ENCODE results near the gene NF1.

NF1 gene

DNA sequence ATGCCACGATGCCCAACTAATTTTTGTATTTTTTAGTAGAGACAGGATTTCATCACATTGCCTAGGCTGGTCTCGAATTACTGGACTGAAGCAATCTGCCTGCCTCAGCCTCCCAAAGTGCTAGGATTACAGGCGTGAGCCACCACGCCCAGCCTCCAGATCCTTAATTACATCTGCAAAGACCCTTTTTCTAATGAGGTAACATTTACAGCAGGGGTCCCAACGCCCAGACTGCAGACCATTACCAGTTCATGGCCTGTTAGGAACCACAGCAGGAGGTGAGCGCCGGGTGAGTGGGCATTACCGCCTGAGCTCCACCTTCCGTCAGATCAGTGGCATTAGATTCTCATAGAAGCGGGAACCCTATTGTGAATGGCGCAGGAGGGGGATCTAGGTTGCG is 292.7 kb downstream of the NF1 start:
- TF ChIP-seq, protein P1, sequence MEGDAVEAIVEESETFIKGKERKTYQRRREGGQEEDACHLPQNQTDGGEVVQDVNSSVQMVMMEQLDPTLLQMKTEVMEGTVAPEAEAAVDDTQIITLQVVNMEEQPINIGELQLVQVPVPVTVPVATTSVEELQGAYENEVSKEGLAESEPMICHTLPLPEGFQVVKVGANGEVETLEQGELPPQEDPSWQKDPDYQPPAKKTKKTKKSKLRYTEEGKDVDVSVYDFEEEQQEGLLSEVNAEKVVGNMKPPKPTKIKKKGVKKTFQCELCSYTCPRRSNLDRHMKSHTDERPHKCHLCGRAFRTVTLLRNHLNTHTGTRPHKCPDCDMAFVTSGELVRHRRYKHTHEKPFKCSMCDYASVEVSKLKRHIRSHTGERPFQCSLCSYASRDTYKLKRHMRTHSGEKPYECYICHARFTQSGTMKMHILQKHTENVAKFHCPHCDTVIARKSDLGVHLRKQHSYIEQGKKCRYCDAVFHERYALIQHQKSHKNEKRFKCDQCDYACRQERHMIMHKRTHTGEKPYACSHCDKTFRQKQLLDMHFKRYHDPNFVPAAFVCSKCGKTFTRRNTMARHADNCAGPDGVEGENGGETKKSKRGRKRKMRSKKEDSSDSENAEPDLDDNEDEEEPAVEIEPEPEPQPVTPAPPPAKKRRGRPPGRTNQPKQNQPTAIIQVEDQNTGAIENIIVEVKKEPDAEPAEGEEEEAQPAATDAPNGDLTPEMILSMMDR (IDR thresholded peaks at IDR 0.05; ENCODE audit: low read depth, low read length): no peak
- DNase-seq (ENCODE audit: extremely low read depth, low read depth): no peak

DNA sequence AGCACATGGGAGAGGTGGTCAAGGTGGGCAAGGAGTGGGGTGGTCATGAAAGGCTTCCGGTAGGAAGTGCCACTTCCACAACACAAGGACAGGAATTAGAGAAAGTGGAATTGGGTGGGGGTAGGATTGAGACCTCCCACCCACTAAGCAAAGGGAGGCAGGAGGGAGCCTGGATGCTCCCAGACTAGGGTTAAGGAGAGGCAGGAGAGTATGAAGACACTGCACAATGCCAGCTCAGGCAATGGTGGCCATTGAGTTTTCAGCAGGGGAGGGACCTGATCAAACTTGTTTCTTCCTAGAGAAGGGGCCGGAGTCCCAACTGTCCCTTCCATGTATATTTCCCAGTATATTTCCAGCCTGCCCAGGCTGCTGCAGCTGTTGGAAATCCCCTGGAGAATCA is 293.6 kb downstream of the NF1 start:
- DNase-seq (ENCODE audit: extremely low read depth, low read depth): no peak
- TF ChIP-seq, protein P1 (IDR thresholded peaks at IDR 0.05; ENCODE audit: low read depth, low read length): no peak

DNA sequence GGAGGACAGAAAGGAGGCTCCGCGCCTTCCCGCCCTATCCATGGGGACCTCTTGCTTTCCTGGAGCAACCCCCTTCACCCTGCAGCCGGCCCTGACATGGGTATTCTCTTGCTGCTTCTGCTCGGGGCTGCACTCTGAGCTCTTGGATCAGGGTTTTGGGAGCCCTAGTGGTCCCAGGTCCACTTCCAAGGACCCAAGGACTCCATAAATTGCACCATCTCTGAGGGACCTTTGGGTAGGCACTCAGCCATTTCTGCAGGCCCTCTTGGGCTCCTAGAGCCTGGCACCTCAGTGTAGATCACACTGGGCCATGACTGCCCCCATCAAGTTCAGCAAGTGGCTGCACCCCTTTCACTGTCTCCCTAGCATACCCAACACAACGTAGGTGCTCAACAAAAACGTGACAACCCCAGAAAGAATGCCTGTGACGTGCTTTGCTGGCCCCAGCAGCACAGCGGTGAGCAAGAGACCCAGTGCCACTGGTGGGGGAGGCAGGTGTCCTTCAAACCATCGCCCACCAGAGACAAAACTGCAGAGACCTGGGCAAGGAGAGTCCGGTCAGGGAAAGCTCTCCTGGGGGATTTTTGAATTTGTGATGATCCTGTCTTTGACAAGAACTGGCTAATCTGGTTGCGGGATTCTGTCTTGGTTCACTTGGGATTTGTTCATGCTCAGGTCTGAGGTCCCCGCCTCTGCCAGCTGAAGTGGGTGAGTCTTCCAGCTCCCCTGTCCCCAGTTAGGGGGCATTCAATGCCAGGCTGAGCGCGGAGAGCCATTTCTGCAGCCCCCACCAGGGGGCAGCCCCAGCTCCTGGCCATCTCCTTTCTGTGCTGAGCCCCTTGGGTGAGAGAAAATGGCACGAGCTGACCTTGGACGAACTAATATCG is 294.2 kb downstream of the NF1 start:
- DNase-seq (ENCODE audit: extremely low read depth, low read depth): no peak
- TF ChIP-seq, protein P1 (IDR thresholded peaks at IDR 0.05; ENCODE audit: low read depth, low read length): peak; percentile 63

DNA sequence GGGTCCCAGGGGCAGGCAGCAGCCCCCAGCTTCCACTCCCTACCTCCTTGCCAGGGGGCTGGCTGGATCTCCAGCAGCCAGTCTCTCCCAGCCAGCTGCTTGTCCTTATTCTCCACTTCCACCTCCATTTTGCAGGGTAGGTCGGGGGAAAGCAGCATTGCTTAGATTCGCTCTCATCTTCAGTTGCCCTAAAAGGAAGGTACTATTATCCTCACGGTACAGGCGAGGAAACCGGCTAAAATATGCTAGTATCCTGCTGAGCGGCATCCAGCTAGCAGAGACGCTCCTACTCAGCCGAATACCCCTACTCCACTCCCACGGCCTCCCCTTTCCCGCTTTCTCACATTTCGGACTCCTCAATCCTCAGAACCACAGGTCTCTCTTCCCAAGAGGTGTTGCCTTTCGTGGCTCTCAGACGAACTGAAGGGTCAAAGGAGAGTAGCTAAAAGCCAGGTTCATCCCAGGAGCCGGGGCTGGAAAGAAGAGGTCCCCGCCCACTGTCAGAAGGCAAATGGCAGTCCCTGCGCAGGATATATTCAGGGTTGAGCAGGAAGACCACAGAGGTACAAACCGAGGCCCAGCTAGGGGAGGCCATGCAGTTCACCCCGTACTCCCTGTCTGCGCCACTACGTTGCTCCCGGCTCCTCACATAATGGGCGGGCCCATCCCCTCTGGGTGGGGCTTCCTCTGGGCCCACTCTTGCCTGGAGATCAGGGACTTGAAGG is 295.0 kb downstream of the NF1 start:
- TF ChIP-seq, protein P1 (IDR thresholded peaks at IDR 0.05; ENCODE audit: low read depth, low read length): no peak
- DNase-seq (ENCODE audit: extremely low read depth, low read depth): no peak

DNA sequence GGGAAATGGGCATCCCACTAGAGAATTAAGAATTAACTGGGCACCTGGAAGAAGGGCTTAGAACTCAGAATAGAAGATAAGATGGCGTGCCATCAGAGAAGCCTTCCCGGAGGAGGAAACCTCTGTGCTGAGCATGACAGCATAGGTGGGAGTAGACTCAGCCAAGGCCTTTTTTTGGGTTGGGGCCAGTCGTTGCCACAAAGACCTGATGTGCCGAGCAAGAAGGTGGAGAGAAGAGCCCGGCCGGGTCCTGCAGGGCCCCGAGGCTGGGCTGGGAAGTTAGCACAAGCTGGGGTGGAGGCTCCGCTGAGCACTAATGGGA is 295.6 kb downstream of the NF1 start:
- no peak for DNase-seq (ENCODE audit: extremely low read depth, low read depth)
- TF ChIP-seq, protein P1 (IDR thresholded peaks at IDR 0.05; ENCODE audit: low read depth, low read length): no peak

DNA sequence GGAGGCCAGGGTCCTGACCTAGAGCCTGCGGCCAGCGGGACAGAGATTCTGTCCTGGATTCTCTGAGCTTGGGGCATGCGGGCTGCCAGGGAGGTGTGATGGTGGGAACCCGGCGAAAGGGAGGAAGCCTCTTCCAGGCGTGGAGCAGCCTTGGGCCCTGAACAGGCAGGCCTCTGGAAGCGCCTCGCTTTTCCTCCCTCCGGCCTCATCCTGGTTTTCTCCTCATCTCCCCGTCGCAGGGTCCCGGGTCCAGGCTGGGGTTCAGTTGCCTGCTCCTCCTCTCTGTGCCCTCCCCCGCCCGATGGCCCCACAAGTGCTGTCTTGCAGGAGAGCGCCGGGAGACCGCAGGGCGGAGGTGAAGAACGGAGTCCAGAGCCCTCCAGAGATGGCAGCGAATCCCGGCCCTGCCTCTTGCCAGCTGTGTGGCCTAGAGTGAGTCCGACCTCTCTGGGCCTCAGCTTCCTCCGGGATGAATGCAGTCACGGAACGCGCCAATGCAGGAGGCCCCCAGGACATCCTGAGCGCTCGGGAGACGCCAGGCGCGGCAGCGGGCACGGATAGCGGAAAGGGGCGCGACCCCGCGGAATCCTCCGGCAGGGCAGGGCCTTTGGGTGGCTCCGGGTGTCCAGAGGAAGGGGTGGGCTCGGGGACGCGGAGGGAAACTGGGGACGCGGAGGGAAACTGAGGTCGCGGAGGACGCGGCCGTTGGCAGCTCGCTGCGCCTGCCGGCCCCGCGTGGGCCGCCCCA is 296.1 kb downstream of the NF1 start:
- TF ChIP-seq, protein P1 (IDR thresholded peaks at IDR 0.05; ENCODE audit: low read depth, low read length): no peak
- no peak for DNase-seq (ENCODE audit: extremely low read depth, low read depth)

All from AG09319 (cell line).